Hematopoietic multipotent progenitor cell treated with erythropoietin and hydrocortisone succinate and interleukin-3 and kit ligand, for 4 days (in vitro differentiated cells): Measurements from ENCODE around the gene AGA.
A peak's percentile ranks its signal among the peaks of the same experiment; 100 is the strongest.

ENCODE experiments used
- DNase-seq: peaks from one replicate; pipeline ENCODE4 v3.0.0-alpha.2; 2015

AGA gene

GRCh38 chr4:177441803-177442622 lies at the start of gene AGA:
TSS of gene AGA (minus strand) at chr4:177442437. CDS start at chr4:177442375, 62 bp downstream.
- peak; percentile 98 for DNase-seq

GRCh38 chr4:177492022-177492421 lies 49.8 kb upstream of the AGA start:
- no peak for DNase-seq

- DNase-seq = no peak
These were observed 48.5 kb upstream of the AGA start for GRCh38 chr4:177490769-177491168.

GRCh38 chr4:177489471-177490246 lies 47.4 kb upstream of the AGA start:
- DNase-seq = no peak

GRCh38 chr4:177487977-177488376 lies 45.7 kb upstream of the AGA start:
- no peak for DNase-seq

- DNase-seq = no peak
These were observed 43.3 kb upstream of the AGA start for GRCh38 chr4:177485528-177485927.

GRCh38 chr4:177484613-177485021 lies 42.4 kb upstream of the AGA start:
- no peak for DNase-seq

- no peak for DNase-seq
These were observed 41.5 kb upstream of the AGA start for GRCh38 chr4:177483760-177484159.

- DNase-seq = no peak
These were observed 41.0 kb upstream of the AGA start for GRCh38 chr4:177483271-177483670.

- DNase-seq = no peak
These were observed 40.1 kb upstream of the AGA start for GRCh38 chr4:177482367-177482766.

- DNase-seq = peak; percentile 15
These were observed 38.6 kb upstream of the AGA start for GRCh38 chr4:177480795-177481194.

- DNase-seq = peak; percentile 5
These were observed 36.8 kb upstream of the AGA start for GRCh38 chr4:177479063-177479462.

- DNase-seq = no peak
These were observed 36.3 kb upstream of the AGA start for GRCh38 chr4:177478496-177478895.

GRCh38 chr4:177473991-177474390 lies 31.8 kb upstream of the AGA start:
- no peak for DNase-seq

GRCh38 chr4:177464026-177464425 lies 21.8 kb upstream of the AGA start:
- no peak for DNase-seq

- DNase-seq = no peak
These were observed 19.4 kb upstream of the AGA start for GRCh38 chr4:177461606-177462005.

GRCh38 chr4:177460460-177460859 lies 18.2 kb upstream of the AGA start:
- DNase-seq = no peak

GRCh38 chr4:177455561-177455970 lies 13.3 kb upstream of the AGA start:
- DNase-seq = no peak

- no peak for DNase-seq
These were observed 10.9 kb upstream of the AGA start for GRCh38 chr4:177453116-177453515.

GRCh38 chr4:177451108-177451500 lies 8.9 kb upstream of the AGA start:
- DNase-seq = no peak

GRCh38 chr4:177450426-177451107 lies 8.3 kb upstream of the AGA start:
- DNase-seq = no peak

GRCh38 chr4:177448850-177449249 lies 6.6 kb upstream of the AGA start:
- DNase-seq = no peak

- no peak for DNase-seq
These were observed 5.3 kb upstream of the AGA start for GRCh38 chr4:177447417-177448004.
